HG02981 (cell line): ENCODE measurements around the gene RALA.
"Not testable (repeated sequence)": the region's sequence is repeated elsewhere in the genome, so short reads cannot be mapped to it uniquely, and the experiment has no call there.

Experiments
- ATAC-seq: cut with Tn5 transposase; IDR thresholded peaks from one replicate; pipeline ENCODE4 v1.9.1; 2021; ENCODE audit warnings: mild to moderate bottlenecking, moderate library complexity; ENCODE audit not compliant: unreplicated experiment

RALA gene

DNA sequence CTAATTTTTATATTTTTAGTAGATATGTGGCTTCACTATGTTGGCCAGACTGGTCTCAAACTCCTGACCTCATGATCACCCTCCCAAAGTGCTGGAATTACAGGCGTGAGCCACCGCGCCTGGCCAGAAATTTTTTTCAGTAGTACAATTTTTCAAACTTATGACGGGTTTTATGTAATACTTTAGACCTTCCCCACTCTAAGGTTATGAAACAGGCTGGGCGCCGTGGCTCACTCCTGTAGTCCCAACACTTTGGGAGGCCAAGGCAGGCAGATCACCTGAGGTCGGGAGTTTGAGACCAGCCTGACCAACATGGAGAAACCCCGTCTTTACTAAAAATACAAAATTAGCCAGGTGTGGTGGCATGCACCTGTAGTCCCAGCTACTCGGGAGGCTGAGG is 56.5 kb downstream of the RALA start:
- not testable (repeated sequence) for ATAC-seq

DNA sequence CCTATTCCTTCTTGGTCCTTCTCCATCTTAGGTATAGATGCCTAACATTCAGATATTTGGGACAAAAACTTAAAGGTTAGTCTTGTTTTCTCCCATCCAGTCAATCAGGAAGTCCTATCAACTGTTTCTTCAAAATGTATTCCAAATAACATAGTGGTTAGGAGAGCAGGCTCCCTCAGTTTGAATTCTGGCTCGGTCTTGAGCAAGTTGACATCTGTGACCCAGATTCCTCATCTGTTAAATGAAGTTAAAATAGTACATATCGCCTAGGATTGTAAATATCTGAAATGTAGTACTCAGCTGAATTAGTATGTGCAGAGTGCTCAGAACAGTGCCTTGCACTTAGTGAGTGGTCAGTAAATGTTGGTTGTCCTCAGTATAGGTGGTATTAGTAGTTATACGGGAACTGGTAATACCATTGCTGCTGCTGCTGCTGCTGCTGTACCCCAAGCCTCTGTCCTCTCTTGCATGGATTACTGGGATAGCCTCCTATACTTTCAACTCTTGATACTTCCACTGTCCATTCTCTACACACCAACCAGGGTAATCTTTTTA is 58.6 kb downstream of the RALA start:
- no peak for ATAC-seq

DNA sequence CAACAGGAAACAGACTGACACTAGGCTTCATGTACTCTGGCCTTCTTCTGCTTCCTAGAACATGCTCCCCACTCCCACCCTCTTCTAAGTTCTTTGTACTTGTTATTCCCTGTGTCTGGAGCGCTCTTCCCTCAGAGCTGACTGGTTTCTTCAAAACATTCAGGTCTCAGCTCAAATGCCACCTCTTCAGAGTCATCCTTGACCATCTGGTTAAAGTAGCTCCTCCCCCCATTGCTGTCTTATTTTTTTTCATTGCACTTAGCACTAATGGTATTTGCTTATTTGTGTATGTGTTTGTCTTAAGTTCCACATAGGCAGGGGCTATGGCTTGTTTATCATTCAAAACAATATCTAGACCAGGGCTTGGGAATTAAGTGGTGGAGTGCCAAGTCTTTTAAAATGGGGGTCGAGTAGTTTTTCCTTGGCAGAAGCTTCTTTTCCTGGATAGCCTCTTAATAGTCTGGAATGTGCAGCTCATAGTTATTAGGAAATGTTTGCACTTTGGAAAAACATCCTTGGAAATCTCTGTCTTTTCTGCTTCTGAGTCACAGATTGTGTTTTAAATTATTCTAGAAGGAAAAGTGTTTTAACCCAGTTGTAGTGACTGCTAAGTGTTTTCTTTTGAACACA is 60.0 kb downstream of the RALA start:
- no peak for ATAC-seq

DNA sequence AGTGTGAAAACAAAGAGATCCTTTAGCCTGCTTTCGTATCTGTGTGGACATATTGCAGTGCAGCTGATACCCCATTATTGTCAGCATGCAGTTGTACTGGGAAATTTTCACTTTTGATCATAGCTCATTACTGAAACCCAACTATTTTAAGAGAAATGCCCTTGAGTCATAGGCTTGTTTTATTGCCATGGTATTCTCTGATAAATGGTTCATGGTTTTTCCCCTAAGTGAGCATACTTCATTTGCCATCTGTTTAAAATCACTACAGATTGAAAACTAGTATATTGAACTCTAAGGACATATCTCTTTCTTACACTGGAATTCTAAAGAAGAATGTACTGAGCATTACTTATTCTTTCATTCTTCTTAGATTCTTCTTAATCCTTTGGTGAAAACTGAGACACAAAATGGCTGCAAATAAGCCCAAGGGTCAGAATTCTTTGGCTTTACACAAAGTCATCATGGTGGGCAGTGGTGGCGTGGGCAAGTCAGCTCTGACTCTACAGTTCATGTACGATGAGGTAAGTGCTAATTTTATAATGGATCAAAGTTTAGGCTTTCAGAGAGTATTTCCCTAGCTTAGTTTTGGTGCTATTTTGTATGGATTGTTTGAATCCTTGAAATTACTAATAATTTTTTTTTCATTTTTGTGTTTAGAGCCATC is 63.0 kb downstream of the RALA start:
- ATAC-seq: peak; percentile 74

DNA sequence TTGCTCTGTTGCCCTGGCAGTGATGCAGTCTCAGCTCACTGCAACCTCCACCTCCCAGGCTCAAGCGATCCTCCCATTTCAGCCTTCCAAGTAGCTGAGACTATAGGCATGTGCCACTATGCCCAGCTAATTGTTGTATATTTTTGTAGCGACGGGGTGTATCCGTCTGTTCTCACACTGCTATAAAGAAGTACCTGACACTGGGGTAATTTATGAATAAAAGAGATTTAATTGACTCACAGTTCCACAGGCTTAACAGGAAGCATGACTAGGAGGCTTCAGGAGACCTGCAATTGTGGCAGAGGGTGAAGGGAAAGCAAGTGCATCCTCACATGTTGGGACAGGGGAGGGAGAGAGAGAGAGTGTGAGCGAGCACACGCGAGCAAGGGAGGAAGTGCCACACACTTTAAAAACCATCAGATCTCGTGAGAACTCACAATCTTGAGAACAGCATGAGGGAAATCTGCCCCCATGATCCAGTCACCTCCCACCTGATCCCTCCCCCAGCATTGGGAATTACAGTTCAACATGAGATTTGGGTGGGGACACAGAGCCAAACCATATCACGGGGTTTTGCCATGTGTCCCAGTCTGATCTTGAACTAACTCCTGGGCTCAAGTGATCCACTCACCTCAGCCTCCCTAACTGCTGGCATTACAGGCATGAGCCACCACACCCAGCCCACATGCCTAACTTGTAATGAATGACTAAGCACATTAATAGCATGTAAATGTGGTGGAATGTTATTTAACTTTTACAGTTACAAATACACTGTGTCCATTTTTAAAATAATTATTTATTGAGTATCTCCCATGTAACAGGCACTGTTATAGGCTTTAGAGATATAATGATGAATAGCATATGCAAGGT is 65.5 kb downstream of the RALA start:
- ATAC-seq: no peak

DNA sequence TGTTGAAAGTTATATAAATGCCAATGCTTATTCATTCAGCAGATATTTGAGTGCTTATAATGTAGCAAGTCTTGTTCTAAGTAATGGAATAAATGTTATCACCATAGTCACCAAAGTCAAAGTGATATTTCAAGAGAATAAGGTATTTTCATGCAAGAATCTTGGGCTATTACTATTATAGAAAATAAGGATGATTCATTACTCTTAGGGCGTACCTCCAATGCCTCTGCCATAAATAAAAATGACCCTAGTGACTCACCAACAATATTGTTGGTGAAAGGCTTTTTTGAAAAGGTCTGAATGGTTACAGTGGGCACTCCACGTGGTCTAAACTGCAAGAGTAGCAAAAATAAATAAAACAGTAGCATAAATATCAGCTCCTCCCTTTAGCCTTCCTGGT is 68.4 kb downstream of the RALA start:
- ATAC-seq: no peak

DNA sequence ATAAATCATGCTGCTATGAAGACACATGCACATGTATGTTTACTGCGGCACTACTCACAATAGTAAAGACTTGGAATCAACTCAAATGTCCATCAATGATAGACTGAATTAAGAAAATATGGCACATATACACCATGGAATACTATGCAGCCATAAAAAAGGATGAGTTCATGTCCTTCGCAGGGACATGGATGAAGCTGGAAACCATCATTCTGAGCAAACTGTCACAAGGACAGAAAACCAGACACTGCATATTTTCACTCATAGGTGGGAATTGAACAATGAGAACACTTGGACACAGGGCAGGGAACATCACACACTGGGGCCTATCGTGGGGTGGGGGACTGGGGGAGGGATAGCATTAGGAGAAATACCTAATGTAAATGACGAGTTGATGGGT is 69.7 kb downstream of the RALA start:
- not testable (repeated sequence) for ATAC-seq

DNA sequence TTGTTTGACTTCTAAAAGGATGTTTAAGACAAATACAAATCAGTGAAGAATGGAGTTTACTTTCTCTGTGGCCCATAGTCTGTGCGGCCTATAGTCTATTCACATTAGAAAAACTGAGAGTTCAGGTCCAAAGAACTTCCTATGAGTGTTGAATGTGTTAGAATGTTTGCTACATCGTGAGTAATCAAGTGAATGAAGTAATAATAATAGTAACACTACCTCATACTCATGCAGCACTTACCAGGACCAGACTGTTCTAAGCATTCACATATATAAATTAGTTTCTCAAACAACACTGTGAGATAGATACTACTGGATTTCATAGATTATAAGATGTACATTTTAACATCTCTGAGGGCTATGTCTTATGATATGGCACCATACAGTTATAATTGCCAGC is 70.4 kb downstream of the RALA start:
- ATAC-seq: no peak

DNA sequence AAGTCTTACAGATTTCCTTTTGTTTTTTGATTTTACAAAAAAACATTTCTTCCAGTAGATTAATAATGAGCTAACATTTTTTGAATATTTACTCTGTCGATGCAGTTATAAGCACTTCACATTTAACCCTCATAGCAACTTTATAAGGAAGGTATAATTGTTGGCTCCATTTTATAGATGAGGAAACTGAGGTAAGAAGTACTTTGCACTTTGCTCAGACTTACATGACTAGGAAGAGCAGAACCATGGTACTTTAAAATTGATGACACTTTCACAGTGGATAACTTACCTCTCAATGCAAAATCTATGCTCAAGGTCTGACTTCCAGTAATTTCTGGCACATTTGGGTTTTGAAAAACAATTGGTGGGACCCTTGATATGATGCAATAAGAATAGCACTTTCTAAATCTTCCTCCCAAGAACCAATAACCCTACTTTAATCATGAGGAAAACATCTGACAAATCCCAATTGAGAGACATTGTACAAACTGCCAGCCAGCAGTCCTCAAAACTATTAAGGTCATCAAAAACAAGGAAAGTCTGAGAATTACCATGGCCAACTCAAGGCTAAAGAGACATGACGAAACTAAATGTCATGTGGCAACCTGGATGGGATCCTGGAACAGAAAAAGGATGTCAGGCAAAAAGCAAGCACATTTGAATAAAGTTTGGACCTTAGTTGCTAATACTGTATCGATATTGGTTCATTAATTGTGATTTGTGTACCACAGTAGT is 72.6 kb downstream of the RALA start:
- no peak for ATAC-seq

DNA sequence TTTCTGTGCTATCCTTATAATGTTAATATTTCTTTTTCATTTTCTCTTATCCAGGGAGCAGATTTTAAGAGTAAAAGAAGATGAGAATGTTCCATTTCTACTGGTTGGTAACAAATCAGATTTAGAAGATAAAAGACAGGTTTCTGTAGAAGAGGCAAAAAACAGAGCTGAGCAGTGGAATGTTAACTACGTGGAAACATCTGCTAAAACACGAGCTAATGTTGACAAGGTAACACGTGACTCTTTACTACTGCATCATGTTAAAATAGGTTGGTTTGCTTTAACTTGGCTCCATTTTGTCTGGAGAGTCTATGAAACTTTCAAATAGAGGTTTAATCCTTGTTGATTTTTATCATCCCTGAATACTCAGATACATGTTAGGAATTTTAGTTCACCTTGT is 73.3 kb downstream of the RALA start:
- no peak for ATAC-seq

DNA sequence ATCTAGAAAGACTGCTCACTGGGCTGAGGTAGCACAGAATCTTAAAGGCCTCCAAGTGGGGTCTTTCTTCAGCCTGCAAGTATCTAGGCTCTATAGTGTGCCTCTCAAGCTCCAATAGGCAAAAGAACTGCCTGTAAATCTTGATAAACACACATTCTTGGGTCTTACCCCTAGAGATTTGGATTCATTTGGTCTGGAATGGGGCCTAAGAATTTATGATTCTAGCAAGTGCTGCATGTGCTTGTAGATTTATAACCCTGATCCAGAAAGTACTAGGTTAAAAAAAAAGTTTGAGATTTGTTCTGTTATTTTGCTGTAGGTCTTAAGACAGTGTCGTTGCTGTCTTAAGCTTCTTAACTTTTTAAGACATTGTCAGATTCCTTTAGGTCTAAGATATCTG is 74.1 kb downstream of the RALA start:
- no peak for ATAC-seq

DNA sequence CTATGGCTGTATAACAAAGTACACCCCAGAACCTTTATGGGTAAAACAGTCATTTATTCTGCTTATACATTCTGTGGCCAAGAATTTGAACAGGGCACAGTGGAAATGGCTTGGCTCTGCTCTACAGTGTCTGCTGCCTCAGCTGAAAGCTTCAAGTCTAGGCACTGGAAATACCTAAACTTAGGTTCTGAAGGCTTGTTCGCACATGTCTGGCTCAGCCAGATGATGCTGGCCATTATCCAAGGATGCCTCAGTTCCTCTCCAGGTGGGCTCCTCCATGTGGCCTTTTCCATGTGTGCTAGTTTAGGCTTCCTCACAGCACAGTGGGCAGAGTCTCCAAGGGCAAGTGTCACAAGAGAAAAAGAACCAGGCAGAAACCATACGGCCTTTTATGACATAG is 76.8 kb downstream of the RALA start:
- ATAC-seq: no peak

DNA sequence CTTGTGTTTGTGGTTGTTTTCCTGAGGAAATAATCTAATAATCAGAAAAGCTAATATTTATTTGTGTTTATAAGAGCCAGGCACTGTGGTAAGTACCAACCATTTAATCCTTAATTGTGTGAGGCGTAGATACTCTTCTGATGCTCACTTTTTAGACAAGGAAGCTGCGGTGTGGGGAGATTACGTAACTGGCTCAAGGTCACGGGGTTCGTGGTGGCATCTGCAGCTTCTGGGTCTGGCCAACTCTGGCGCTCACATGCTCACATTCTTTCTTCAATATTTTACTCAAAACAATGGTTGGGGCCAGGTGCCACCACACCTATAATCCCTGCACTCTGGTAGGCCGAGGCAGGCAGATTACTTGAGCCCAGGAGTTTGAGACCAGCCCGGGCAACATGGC is 77.6 kb downstream of the RALA start:
- no peak for ATAC-seq

DNA sequence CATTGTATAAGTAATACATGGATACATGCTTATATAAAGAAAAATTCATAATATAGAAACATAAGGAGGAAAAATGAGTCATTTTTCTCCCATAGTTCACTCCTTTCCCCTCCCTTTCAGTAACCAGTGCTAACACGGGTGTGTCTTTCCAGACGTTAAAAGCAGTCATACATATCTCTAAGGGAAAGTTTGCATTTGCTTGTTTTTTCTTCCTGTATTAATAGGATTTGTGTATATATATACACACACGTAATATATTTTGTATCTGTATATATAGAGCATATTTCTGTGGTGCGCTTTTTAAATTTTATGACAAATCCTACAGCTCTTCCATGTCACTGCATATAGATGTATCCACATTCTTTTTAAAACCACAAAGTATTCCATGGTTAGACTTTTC is 78.8 kb downstream of the RALA start:
- ATAC-seq: no peak

DNA sequence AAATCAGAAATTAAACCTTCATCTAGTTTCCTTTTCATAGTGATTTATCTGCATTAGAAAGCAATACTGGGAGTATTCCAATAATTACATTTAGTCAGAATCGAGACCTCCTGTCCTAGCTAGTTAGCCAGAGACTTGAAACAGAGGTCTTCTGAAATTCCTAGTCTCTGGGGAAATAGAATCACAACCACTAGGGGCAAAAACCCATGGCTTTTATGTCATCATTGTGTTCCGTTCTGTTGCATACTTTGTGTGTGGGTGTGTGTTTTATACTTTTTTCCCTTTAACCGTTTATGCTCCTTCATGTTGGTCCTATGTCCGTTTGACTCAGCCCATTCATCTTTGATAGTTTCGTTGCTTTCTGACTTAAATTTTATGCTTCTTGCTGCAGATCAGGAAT is 79.8 kb downstream of the RALA start:
- no peak for ATAC-seq

DNA sequence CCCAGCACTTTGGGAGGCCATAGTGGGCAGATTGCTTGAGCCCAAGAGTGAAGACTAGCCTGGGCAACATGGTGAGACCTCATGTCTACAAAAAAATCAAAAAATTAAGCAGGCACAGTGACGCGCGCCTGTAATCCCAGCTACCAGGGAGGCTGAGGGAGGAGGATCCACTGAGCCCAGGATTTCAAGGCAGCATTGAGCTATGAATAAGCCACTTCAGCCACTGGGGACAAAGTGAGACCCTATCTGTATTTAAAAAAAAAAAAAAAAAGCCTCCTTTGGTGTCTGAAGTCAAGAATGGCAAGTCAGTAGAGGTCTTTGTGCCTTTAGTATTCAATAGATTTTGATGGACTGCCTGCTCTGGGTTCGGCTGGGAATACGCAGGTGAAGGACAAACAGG is 85.7 kb downstream of the RALA start:
- no peak for ATAC-seq

DNA sequence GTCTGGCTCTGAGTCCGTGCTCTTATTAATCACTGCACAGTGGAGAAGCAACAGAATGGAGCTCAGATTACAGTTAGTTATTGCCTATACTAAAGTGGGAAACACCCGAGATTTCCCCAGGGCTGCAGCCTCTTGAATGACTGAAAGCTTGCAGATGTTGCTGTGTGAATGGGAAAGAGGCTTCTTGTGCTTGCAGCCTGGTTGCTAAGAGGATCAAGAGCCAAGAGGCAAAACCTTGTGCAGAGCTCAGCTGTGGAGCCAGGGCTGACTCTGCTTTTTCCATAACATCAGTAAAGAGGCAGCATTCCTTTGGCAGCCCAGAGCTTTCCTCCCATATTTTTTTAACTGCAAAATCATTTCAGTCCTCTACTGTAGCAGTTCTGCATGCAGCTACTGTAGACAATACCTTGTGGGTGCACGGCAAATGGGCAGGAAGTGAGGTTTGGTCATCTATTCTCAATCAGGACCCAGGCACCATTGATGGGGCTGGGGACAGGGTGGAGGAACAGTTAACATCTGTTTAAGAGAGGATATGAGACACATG is 86.5 kb downstream of the RALA start:
- ATAC-seq: peak; percentile 65

DNA sequence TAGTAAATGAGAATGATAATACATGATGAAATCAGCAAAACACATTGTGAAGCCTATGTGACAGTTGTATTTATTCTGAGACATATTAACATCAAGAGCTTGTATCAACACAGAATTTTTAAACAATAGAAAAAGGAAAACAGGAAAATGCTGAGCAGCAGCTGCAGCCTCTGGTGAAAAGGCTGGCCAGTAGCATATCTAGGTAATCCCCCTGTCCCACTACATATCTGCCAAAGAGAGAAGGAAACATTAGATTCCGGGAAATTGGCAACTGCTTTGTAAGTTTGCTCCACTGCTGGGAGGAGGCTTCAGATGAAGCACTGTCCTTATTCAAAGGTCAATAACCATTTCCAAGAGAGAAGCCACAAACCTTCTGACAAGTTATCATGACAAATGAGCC is 89.4 kb downstream of the RALA start:
- no peak for ATAC-seq

DNA sequence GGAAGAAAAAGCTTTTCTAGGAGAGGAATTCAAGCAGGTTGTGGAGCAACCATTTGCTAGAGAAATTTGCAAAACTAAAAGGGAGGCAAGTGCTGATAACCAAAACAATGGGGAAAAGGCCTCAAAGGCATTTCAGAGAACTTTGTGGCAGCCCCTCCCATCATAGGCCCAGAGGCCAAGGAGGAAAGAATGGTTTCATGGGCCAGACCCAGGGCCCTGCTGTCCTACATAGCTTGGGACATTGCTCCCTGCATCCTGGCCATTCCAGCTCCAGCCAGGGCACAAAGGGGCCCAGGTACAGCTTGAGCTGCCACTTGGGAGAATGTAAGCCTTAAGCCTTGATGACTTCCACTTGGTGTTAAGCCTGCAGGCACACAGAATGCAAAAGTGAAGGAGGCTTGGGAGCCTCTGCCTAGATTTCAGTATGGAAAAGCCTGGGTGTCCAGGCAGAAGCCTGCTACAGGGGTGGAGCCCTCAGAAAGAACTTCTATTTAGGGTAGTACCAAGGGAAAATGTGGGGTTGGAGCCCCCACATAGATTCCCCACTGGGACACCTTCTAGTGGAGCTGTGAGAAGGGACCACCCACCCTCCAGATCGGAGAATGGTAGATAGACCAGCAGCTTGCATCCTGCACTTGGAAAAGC is 91.2 kb downstream of the RALA start:
- no peak for ATAC-seq

DNA sequence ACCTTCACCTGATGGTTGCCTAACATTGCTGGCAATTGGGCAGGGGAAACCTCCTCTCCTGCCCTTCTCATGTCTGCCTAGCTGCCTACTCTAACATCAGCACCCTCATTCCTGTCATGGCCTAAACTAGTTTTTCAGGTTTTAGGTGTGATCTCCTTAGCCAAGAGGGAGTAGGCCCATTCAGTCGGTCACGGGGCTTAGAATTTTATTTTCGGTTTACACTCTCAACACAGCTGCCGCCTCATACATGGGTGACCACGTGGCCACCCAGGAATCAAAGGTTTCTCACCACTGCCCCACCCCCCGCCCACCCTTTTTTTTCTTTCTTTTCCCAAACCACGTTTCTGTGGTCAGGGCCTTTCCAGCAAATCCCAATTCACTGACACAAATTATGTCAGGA is 97.2 kb downstream of the RALA start:
- ATAC-seq: no peak
